HepG2 (cell line): ENCODE results near the gene BST2. TPM values are rescaled to one million over a fixed set of nuclear protein-coding genes. Genes with fewer than 3 reads are reported as not detected.

Source experiments
- ATAC-seq: fragments of 200-7000 bp; cut with Tn5 transposase; 3 replicates; pipeline ENCODE4 v1.9.1; 2020; ENCODE audit warnings: mild to moderate bottlenecking, moderate library complexity
- BruUV-seq: library from RNA; stranded (reverse); fragments of 400-500 nt; replicated peaks from 2 replicates; lab custom pipeline; 2021; lab: Mats Ljungman, UMichigan
- CTCF ChIA-PET: fragments of 300-600 bp; formaldehyde crosslinking; extraction: SDS; loops from one replicate; lab custom pipeline; 2021; ENCODE audit warnings: low total read pairs, inconsistent platforms, low intra/inter-chr PET ratio; lab: Yijun Ruan, JAX
- POLR2A ChIA-PET: fragments of 350-600 bp; sonication (Branson Sonifier 250); formaldehyde crosslinking; loops from one replicate; lab custom pipeline; 2020; ENCODE audit warnings: antibody characterized with exemption, inconsistent platforms; lab: Yijun Ruan, JAX
- DNase-seq: peaks from one replicate; pipeline ENCODE4 v3.0.0-alpha.2; 2015; ENCODE audit warnings: low spot score
- FAIRE-seq: peaks from 3 replicates; lab custom pipeline; 2011; peaks lifted over from hg19 to GRCh38; lab: Jason Lieb, UNC
- H2AFZ ChIP-seq: one replicate; pipeline ENCODE4 v1.6.1; 2011; ENCODE audit warnings: low read length, inconsistent platforms
- H3K27ac ChIP-seq: fragments of 300-600 bp; 3 replicates; pipeline ENCODE4 v1.8.0; 2011; ENCODE audit warnings: mixed run types, mild to moderate bottlenecking, mixed read lengths, low read length, inconsistent platforms; ENCODE audit not compliant: insufficient read depth; ENCODE audit errors: extremely low read length
- H3K27me3 ChIP-seq, 2 experiments: fragments of 200-600 bp in 1 of 2; 2 replicates in 1 of 2; 3 replicates in 1 of 2; pipeline versions ENCODE4 v1.6.0 to v1.8.0; 2011; ENCODE audit warnings: low read length in 2 of 2, mild to moderate bottlenecking in 2 of 2, moderate library complexity in 2 of 2, inconsistent platforms in 1 of 2; ENCODE audit not compliant: insufficient read depth in 2 of 2, control insufficient read depth in 1 of 2
- H3K36me3 ChIP-seq, 2 experiments: fragments of 200-600 bp in 1 of 2; replicated peaks in 1 of 2; 2 replicates in 1 of 2; 3 replicates in 1 of 2; pipeline versions ENCODE4 v1.5.1 to v1.8.0; 2011; ENCODE audit warnings: low read length in 2 of 2, inconsistent platforms in 1 of 2; ENCODE audit not compliant: insufficient read depth in 2 of 2, control insufficient read depth in 1 of 2
- H3K4me1 ChIP-seq: 2 replicates; pipeline ENCODE4 v1.5.1; 2012; ENCODE audit warnings: low read length, inconsistent platforms; ENCODE audit not compliant: insufficient read depth
- H3K4me2 ChIP-seq: 2 replicates; pipeline ENCODE4 v1.6.0; 2011; ENCODE audit warnings: low read depth, low read length, inconsistent platforms
- H3K4me3 ChIP-seq, 3 experiments: fragments of 200-600 bp in 1 of 3; sonication (generic), shearing (Covaris generic) in 1 of 3; replicated peaks in 1 of 3; 2 replicates each; pipeline ENCODE4 v1.5.1; 2011 to 2016; ENCODE audit warnings: low read length in 3 of 3, inconsistent platforms in 2 of 3, low read depth in 2 of 3, mild to moderate bottlenecking in 2 of 3, control low read depth in 1 of 3, mixed read lengths in 1 of 3; ENCODE audit not compliant: insufficient read depth in 1 of 3
- H3K79me2 ChIP-seq: one replicate; pipeline ENCODE4 v1.6.1; 2011; ENCODE audit warnings: low read length, inconsistent platforms; ENCODE audit not compliant: insufficient read depth
- H3K9ac ChIP-seq: 2 replicates; pipeline ENCODE4 v1.6.0; 2011; ENCODE audit warnings: mild to moderate bottlenecking, low read depth, low read length, inconsistent platforms; ENCODE audit not compliant: insufficient read depth
- H3K9me3 ChIP-seq: 2 replicates; pipeline ENCODE4 v1.5.1; 2012; ENCODE audit warnings: mild to moderate bottlenecking, low read length
- H4K20me1 ChIP-seq: 2 replicates; pipeline ENCODE4 v1.6.0; 2011; ENCODE audit warnings: inconsistent platforms, mild to moderate bottlenecking, low read length, moderate library complexity; ENCODE audit not compliant: insufficient read depth
- HOXA9 ChIP-seq: sonication (generic); formaldehyde crosslinking; IDR thresholded peaks from 2 replicates; pipeline ENCODE4 v1.8.1; 2022; ENCODE audit warnings: missing genetic modification reagents, mild to moderate bottlenecking, moderate library complexity, borderline replicate concordance
- ZNF773 ChIP-seq: sonication (generic); formaldehyde crosslinking; IDR thresholded peaks from 2 replicates; pipeline ENCODE4 v1.4.0; 2020; ENCODE audit warnings: missing genetic modification reagents, borderline replicate concordance
- WGBS: methylation state at CpG from one replicate; pipeline ENCODE4 v1.1.6; 2017; ENCODE audit warnings: low lambda C conversion rate; 5-methylcytosine and 5-hydroxymethylcytosine counted together
- in situ Hi-C: cut with HindIII; loops from 2 replicates; pipeline ENCODE4 v1.10.0; 2017; ENCODE audit warnings: low pct_unique_long_range_greater_than_20kb; ENCODE audit not compliant: extremely low pct_ligation_motif_present
- intact Hi-C: fragments of 100-400 bp; cut with micrococcal nuclease; formaldehyde crosslinking; loops from one replicate; pipeline ENCODE4 v1.10.0; 2022; ENCODE audit not compliant: unreplicated experiment
- polyA plus RNA-seq, 8 experiments: library from polyadenylated mRNA; depleted of rRNA in 3 of 8; stranded (reverse) in 7 of 8; unstranded in 1 of 8; fragments of >200 nt; fragmentation: Illumina TruSeq in 4 of 8; extraction: Trizol in 4 of 8; gene quantifications; 2 replicates each; pipeline versions ENCODE4 v1.2.1 to v1.2.3, GENCODE V29; 2011 to 2016; ENCODE audit warnings: low read depth in 4 of 8, missing spikeins in 1 of 8, mixed read lengths in 1 of 8; ENCODE audit not compliant: insufficient read depth in 1 of 8
- total RNA-seq, 5 experiments: library from RNA; depleted of rRNA; stranded (reverse); fragments of >200 nt; fragmentation: Illumina TruSeq; extraction: Trizol; gene quantifications; 2 replicates each; pipeline ENCODE4 v1.2.3, GENCODE V29; 2016; ENCODE audit warnings: low read depth in 1 of 5
- TF ChIP-seq, protein P1 (sequence below): sonication (generic); formaldehyde crosslinking; IDR thresholded peaks from 2 replicates; pipeline ENCODE4 v1.4.0; 2020; ENCODE audit warnings: missing genetic modification reagents, borderline replicate concordance
- TF ChIP-seq, protein P2 (sequence below): sonication (generic); formaldehyde crosslinking; IDR thresholded peaks from 2 replicates; pipeline ENCODE4 v1.4.0; 2020; ENCODE audit warnings: missing genetic modification reagents
- TF ChIP-seq, protein P3 (sequence below): sonication (generic); formaldehyde crosslinking; IDR thresholded peaks from 2 replicates; pipeline ENCODE4 v1.8.1; 2023; ENCODE audit warnings: mild to moderate bottlenecking, missing genetic modification reagents, borderline replicate concordance

Gene BST2
- total and polyA plus RNA-seq, 2 of the 13 experiments (the other 11 are each of a cell fraction or from before 2014, with no cell fraction given) = 58.8 to 93.8 TPM

DNA sequence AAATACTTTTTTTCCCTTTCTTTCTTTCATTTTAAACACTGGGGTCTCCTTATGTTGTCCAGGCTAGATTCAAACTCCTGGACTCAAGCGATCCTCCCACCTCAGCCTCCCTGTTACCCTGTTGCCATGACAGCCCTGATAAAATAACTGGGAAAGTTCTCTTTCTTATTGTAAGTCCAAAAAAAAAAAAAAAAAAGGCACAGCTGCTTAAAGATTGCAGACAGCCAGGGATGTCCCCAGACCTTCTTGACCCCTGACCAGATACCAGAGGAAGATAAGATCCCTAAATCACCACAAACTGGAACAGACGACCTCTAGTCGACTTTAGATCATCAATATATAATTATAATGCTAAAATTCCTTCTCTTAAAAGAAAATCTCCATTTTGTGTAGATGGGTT, 13.3 kb upstream of the BST2 start:
- H2AFZ ChIP-seq = no peak overlapping the region
- peak overlapping the region; percentile 65 for H3K27ac ChIP-seq
- no peaks in the 10 kb centered on the region for H4K20me1 ChIP-seq
- H3K36me3 ChIP-seq = peaks cover 1 to 17% of the 10 kb centered on the region in 2 experiments; a peak in 2 of 5 replicates
- peak overlapping the region; percentile 69 for H3K9ac ChIP-seq
- H3K9me3 ChIP-seq = no peaks in the 10 kb centered on the region
- in situ Hi-C loops = no loop called here
- FAIRE-seq (no peak), ATAC-seq (no peak), DNase-seq (no peak)
- H3K79me2 ChIP-seq = no peaks in the 10 kb centered on the region
- ChIA-PET CTCF (no interaction called here), POLR2A (interaction anchor here (1.8 to 2.0 kb wide), 3 partner anchors 12 to 109 kb away, joined by 5 to 76 read pairs (median 5); partner anchors contain the start of genes BST2 and DDA1)
- H3K4me3 ChIP-seq = peak overlapping the region in 2 of 3 experiments; percentile 62 to 82; a peak in 2 of 6 replicates
- H3K27me3 ChIP-seq = no peaks in the 10 kb centered on the region
- TF ChIP-seq, protein P1, sequence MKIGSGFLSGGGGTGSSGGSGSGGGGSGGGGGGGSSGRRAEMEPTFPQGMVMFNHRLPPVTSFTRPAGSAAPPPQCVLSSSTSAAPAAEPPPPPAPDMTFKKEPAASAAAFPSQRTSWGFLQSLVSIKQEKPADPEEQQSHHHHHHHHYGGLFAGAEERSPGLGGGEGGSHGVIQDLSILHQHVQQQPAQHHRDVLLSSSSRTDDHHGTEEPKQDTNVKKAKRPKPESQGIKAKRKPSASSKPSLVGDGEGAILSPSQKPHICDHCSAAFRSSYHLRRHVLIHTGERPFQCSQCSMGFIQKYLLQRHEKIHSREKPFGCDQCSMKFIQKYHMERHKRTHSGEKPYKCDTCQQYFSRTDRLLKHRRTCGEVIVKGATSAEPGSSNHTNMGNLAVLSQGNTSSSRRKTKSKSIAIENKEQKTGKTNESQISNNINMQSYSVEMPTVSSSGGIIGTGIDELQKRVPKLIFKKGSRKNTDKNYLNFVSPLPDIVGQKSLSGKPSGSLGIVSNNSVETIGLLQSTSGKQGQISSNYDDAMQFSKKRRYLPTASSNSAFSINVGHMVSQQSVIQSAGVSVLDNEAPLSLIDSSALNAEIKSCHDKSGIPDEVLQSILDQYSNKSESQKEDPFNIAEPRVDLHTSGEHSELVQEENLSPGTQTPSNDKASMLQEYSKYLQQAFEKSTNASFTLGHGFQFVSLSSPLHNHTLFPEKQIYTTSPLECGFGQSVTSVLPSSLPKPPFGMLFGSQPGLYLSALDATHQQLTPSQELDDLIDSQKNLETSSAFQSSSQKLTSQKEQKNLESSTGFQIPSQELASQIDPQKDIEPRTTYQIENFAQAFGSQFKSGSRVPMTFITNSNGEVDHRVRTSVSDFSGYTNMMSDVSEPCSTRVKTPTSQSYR (CRISPR knock-in tag) = no peak
- TF ChIP-seq, protein P2, sequence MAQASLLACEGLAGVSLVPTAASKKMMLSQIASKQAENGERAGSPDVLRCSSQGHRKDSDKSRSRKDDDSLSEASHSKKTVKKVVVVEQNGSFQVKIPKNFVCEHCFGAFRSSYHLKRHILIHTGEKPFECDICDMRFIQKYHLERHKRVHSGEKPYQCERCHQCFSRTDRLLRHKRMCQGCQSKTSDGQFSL (CRISPR knock-in tag) = no peak
- TF ChIP-seq, protein P3, sequence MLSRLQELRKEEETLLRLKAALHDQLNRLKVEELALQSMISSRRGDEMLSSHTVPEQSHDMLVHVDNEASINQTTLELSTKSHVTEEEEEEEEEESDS (CRISPR knock-in tag) = no peak
- TF ChIP-seq ZNF773 = no peak
- TF ChIP-seq HOXA9 (CRISPR knock-in tag) = no peak
- WGBS = 82% methylated on average over 3 of the region's 3 CpGs
- no TSS peak for BruUV-seq
- peaks cover 17% of the 10 kb centered on the region for H3K4me1 ChIP-seq
- peak overlapping the region; percentile 91 for H3K4me2 ChIP-seq
- intact Hi-C loops = loop anchor here (1.0 kb wide), 1 partner anchor 13 kb away; the partner anchor contains the start of gene BST2
